HepG2 (cell line): ENCODE measurements around the gene DPY19L1.
"Not testable (repeated sequence)": the region's sequence is repeated elsewhere in the genome, so short reads cannot be mapped to it uniquely, and the experiment has no call there.

Source experiments
- CTCF ChIP-seq: sonication (generic); formaldehyde crosslinking; IDR thresholded peaks from 2 replicates; pipeline ENCODE4 v1.5.0; 2020; ENCODE audit warnings: mild to moderate bottlenecking, missing genetic modification reagents, moderate library complexity
- ETS1 ChIP-seq: sonication (generic); formaldehyde crosslinking; IDR thresholded peaks from 2 replicates; pipeline ENCODE4 v1.4.0; 2020; ENCODE audit warnings: missing genetic modification reagents
- IKZF1 ChIP-seq: fragments of 450-650 bp; IDR thresholded peaks from 2 replicates; pipeline ENCODE4 v1.7.1; 2016
- KDM1A ChIP-seq: IDR thresholded peaks from 2 replicates; pipeline ENCODE4 v1.6.1; 2016; ENCODE audit warnings: missing compliant biosample characterization
- MXI1 ChIP-seq: IDR thresholded peaks from 3 replicates; pipeline ENCODE4 v1.6.1; 2012; ENCODE audit warnings: low read depth, low read length, inconsistent platforms, borderline replicate concordance
- PAF1 ChIP-seq: IDR thresholded peaks from 2 replicates; pipeline ENCODE4 v1.6.1; 2016; ENCODE audit warnings: missing genetic modification reagents, missing compliant biosample characterization
- SETDB1 ChIP-seq: sonication (generic); formaldehyde crosslinking; IDR thresholded peaks from 2 replicates; pipeline ENCODE4 v1.5.1; 2020; ENCODE audit warnings: missing genetic modification reagents, mild to moderate bottlenecking, borderline replicate concordance
- TBL1XR1 ChIP-seq: fragments of 150-350 bp; IDR thresholded peaks from 2 replicates; pipeline ENCODE4 v1.6.1; 2014; ENCODE audit warnings: borderline replicate concordance, low read length; ENCODE audit not compliant: partially characterized antibody
- TCF7 ChIP-seq: sonication (generic); IDR thresholded peaks from 2 replicates; pipeline ENCODE4 v1.6.1; 2016; ENCODE audit warnings: antibody characterized with exemption, low read depth
- ZFP90 ChIP-seq: sonication (generic); formaldehyde crosslinking; IDR thresholded peaks from 2 replicates; pipeline ENCODE4 v1.8.0; 2022; ENCODE audit warnings: missing genetic modification reagents, mild to moderate bottlenecking, inconsistent platforms, borderline replicate concordance

GRCh38 chr7:35048390-35048789 is 11.1 kb upstream of the DPY19L1 start:
- not testable (repeated sequence) for TF ChIP-seq SETDB1 (CRISPR knock-in tag); KDM1A (CRISPR knock-in tag); CTCF (CRISPR knock-in tag); ZFP90 (CRISPR knock-in tag); PAF1 (CRISPR knock-in tag); MXI1; TBL1XR1; ETS1 (CRISPR knock-in tag); TCF7; IKZF1
